ENCODE measurements around the gene SKA2.
"Not testable (repeated sequence)": the region's sequence is repeated elsewhere in the genome, so short reads cannot be mapped to it uniquely, and the experiment has no call there.

SKA2 gene

GRCh38 chr17:59139939-59140338 lies 15.0 kb downstream of the SKA2 start:
- Histone ChIP-seq H3K27me3 (replicated peaks; ENCODE audit: control insufficient read depth, insufficient read depth, low read length) (no peaks in the 10 kb centered on the region), H3K4me3 (replicated peaks; ENCODE audit: low read depth, low read length) (no peak overlapping the region), H3K36me3 (ENCODE audit: control insufficient read depth, insufficient read depth, low read length) (no peaks in the 10 kb centered on the region)
- no peak for DNase-seq (ENCODE audit: extremely low read depth, insufficient read length)
- TF ChIP-seq, protein P1, sequence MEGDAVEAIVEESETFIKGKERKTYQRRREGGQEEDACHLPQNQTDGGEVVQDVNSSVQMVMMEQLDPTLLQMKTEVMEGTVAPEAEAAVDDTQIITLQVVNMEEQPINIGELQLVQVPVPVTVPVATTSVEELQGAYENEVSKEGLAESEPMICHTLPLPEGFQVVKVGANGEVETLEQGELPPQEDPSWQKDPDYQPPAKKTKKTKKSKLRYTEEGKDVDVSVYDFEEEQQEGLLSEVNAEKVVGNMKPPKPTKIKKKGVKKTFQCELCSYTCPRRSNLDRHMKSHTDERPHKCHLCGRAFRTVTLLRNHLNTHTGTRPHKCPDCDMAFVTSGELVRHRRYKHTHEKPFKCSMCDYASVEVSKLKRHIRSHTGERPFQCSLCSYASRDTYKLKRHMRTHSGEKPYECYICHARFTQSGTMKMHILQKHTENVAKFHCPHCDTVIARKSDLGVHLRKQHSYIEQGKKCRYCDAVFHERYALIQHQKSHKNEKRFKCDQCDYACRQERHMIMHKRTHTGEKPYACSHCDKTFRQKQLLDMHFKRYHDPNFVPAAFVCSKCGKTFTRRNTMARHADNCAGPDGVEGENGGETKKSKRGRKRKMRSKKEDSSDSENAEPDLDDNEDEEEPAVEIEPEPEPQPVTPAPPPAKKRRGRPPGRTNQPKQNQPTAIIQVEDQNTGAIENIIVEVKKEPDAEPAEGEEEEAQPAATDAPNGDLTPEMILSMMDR (IDR thresholded peaks at IDR 0.05; ENCODE audit: insufficient read depth, low read length, poor library complexity, severe bottlenecking), result no peak

- H3K36me3 ChIP-seq (ENCODE audit: control insufficient read depth, insufficient read depth, low read length); H3K27me3 ChIP-seq (replicated peaks; ENCODE audit: control insufficient read depth, insufficient read depth, low read length); DNase-seq (ENCODE audit: extremely low read depth, insufficient read length); H3K4me3 ChIP-seq (replicated peaks; ENCODE audit: low read depth, low read length): not testable (repeated sequence)
Observed at GRCh38 chr17:59138339-59138738, 16.6 kb downstream of the SKA2 start.

GRCh38 chr17:59131131-59131530 lies 23.9 kb downstream of the SKA2 start:
- TF ChIP-seq, protein P1 (IDR thresholded peaks at IDR 0.05; ENCODE audit: insufficient read depth, low read length, poor library complexity, severe bottlenecking), result no peak
- Histone ChIP-seq H3K36me3 (ENCODE audit: control insufficient read depth, insufficient read depth, low read length) (no peaks in the 10 kb centered on the region; the same call in 1 of the 2 replicates), H3K27me3 (replicated peaks; ENCODE audit: control insufficient read depth, insufficient read depth, low read length) (no peaks in the 10 kb centered on the region), H3K4me3 (replicated peaks; ENCODE audit: low read depth, low read length) (no peak overlapping the region)
- DNase-seq (ENCODE audit: extremely low read depth, insufficient read length), result no peak

DNA sequence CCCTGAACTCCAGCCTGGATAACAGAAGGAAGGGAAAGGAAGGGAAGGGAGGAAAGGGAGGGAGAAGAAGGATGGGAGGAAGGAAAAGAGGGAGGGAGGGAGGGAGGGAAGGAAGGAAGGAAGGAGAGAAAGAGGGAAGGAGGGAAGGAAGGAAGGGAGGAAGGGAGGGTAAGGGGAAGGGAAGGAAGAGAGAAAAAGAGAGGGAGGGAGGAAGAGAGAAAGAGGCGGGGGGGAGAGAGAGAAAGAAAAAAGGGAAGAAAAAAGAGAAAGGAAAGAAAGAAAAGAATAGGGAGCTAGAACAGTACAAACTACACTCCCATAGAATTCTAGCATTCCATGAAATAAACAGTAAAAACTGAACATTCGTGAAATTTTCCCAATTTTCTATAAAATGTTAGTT lies 25.2 kb downstream of the SKA2 start:
- no peak for DNase-seq (ENCODE audit: extremely low read depth, insufficient read length)
- H3K4me3 ChIP-seq (replicated peaks; ENCODE audit: low read depth, low read length), result no peak overlapping the region
- no peaks in the 10 kb centered on the region; the same call in 1 of the 2 replicates for H3K36me3 ChIP-seq (ENCODE audit: control insufficient read depth, insufficient read depth, low read length)
- TF ChIP-seq, protein P1 (IDR thresholded peaks at IDR 0.05; ENCODE audit: insufficient read depth, low read length, poor library complexity, severe bottlenecking), result no peak
- H3K27me3 ChIP-seq (replicated peaks; ENCODE audit: control insufficient read depth, insufficient read depth, low read length), result no peaks in the 10 kb centered on the region

GRCh38 chr17:59126809-59127417 lies 28.1 kb downstream of the SKA2 start:
- H3K27me3 ChIP-seq (replicated peaks; ENCODE audit: control insufficient read depth, insufficient read depth, low read length), result no peaks in the 10 kb centered on the region
- TF ChIP-seq, protein P1 (IDR thresholded peaks at IDR 0.05; ENCODE audit: insufficient read depth, low read length, poor library complexity, severe bottlenecking), result no peak
- DNase-seq (ENCODE audit: extremely low read depth, insufficient read length), result no peak
- H3K4me3 ChIP-seq (replicated peaks; ENCODE audit: low read depth, low read length), result no peak overlapping the region
- H3K36me3 ChIP-seq (ENCODE audit: control insufficient read depth, insufficient read depth, low read length), result no peaks in the 10 kb centered on the region; the same call in 1 of the 2 replicates

- no peak for DNase-seq (ENCODE audit: extremely low read depth, insufficient read length)
- H3K36me3 ChIP-seq (ENCODE audit: control insufficient read depth, insufficient read depth, low read length), result no peaks in the 10 kb centered on the region; the same call in 1 of the 2 replicates
- no peak overlapping the region for H3K4me3 ChIP-seq (replicated peaks; ENCODE audit: low read depth, low read length)
- no peaks in the 10 kb centered on the region for H3K27me3 ChIP-seq (replicated peaks; ENCODE audit: control insufficient read depth, insufficient read depth, low read length)
- TF ChIP-seq, protein P1 (IDR thresholded peaks at IDR 0.05; ENCODE audit: insufficient read depth, low read length, poor library complexity, severe bottlenecking), result no peak
Observed at GRCh38 chr17:59124665-59125064, 30.3 kb downstream of the SKA2 start.
